Hematopoietic multipotent progenitor cell treated with erythropoietin and hydrocortisone succinate and interleukin-3 and kit ligand, for 15 days (in vitro differentiated cells): Measurements from ENCODE around the gene MRTFB.

Experiments
- DNase-seq: peaks from one replicate; pipeline ENCODE4 v3.0.0-alpha.2; 2015; ENCODE audit warnings: low spot score

The MRTFB gene

DNA sequence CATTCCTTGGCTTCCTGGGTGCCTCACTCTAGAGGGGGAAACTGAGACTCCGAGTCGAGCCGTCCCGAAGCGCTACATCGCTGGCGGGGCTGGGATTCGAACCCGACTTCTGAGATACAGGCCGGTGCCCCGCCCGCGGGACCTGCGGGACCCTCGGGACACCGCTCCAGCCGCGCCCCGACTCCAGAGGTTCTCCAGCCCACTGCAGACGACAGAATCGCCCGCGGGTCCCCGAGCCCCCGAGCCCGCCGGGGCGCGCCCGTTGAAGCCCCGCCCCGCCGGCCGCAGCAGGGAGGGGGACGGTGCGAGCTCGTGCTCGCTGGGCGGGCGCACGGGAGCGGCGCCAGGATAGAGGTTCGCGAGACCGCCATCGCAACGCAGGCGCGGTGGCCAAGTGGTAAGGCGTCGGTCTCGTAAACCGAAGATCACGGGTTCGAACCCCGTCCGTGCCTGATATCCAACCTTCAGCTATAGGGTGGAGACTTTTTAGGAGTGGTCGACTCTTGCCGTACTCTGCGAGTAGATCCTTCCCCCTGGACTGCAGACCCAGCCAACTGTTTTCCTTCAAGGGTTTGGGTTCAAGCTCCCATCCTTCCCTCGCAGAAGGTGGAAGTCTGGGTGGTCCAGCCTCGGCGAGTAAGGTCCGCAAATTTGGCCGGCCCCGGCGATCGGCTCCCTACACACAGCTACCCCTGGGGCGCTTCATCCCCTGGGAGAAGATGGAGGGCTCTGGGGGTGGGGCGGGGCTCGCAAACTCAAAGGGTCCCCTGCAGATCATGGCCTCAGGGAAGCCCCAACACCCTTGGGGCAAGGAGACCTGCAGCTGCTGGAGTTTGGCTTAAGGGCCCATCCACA, 214.6 kb downstream of the MRTFB start:
- peak; percentile 86 for DNase-seq

- DNase-seq: no peak
Observed at GRCh38 chr16:14286368-14287230, 215.5 kb downstream of the MRTFB start.

GRCh38 chr16:14289692-14290340, 218.7 kb downstream of the MRTFB start:
- DNase-seq: peak; percentile 31

GRCh38 chr16:14291286-14291685, 220.2 kb downstream of the MRTFB start:
- DNase-seq: no peak

GRCh38 chr16:14292051-14292825, 221.1 kb downstream of the MRTFB start:
- DNase-seq: no peak

- no peak for DNase-seq
Observed at GRCh38 chr16:14296663-14297062, 225.5 kb downstream of the MRTFB start.

GRCh38 chr16:14298374-14299122, 227.4 kb downstream of the MRTFB start:
- DNase-seq: no peak

- DNase-seq: peak; percentile 23
Observed at GRCh38 chr16:14300705-14301168, 229.6 kb downstream of the MRTFB start.

DNA sequence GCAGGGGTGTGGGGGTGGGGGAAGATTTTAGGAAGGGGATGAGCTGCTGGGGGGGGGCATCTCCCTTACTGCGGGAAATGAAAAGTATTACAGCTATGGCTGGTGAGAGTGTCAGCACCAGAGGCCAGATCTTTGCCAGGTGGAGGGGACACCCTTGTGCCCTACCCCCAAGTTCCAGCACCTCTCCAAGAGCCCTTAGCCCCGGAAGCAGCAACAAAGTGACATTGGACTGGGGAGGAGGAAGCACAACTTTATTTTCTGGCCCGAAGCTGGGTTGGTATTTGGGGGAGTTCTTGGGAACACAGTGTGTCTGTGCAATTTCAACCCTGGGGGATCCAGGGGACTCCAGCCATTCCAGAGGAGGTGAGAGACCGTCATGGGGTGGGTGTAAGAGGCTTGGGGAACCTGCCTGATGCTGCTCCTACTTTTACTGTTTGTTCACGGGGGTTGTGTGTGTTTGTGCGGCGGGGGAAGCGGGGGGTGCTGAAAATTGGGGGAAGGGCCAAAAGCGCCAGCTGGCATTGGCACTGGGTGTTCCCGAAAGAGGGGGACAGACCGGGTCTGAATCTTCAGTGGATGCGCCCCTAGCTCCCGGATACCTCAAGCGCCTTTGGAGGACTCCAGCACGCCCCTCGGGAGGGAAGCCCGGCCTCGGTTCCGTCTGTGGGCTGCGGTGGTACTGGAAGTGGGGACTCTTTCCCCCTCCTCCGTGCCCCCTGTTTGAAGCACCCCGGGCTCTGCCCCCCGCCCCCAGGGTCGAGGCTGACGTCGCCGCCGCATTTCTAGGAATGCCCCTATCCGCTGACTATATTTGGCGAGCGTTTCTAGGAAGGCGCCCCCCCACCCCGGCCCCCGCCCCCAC, 230.3 kb downstream of the MRTFB start:
- DNase-seq: no peak

GRCh38 chr16:14302031-14302398, 230.9 kb downstream of the MRTFB start:
- DNase-seq: no peak

DNA sequence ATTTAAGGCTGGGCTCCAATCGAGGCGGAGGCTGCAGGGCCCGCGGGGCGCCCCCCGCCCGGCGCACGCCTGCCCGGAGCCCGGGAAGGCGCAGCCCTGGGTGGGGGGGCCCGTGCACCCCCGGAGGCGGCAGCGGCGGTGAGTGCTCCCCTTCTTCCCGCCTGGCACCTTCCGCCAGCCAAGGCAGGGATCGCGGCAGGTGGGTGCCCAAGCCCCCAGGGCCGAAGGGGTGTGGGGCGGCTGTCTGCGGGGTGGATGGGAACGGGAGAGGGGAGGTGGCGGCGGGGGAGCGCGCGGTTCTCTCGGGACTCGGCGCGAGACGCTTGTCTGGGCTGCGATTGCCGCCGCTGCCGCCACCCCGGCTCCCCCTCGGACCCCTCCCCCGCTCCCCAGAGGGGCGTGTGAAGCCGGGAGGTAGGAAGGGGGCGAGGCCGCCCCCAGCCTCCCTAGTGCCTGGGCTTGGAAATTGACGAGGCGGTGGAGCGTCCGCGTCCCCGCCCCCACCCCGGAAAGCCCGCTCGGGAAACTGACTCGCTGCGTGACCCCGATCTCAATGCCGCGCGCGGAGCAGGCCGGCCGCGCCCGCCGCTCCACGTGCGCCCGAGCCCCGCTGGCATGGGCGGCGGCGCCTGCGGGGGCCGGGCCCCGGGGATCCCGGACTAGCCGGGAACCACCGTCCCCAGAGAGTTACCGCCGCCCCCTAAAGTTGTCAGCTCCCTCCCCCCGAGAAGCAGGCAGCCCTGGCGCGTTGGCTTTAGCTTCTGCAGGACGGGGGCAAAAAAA, 231.5 kb downstream of the MRTFB start:
- DNase-seq: no peak

GRCh38 chr16:14303182-14303618, 232.1 kb downstream of the MRTFB start:
- no peak for DNase-seq

- no peak for DNase-seq
Observed at GRCh38 chr16:14303639-14304394, 232.7 kb downstream of the MRTFB start.

DNA sequence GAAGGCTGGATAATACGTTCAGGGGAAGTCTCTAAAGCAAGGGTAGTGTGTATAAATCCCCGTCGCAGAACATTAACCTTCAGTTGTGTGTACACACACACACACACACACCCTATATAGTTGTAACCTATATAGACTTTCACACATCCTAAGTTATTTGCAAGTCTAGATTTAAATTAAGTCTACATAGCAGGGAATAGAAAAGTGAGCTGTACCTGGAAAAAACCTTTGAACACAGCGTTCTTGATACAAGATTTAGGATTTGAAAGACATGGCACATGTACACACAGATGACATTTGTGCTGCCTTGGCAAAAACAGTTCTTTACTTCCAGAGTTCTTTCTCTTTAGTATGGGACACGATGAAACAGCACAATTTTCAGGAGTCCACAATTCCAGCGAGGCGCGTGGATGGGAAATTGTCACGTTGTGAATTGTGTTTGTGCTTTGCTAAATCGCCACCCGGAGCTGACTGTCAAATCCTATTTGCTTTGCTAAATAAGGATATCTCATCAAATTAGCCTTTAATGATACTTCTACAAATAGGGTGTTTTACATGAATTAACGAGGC, 233.9 kb downstream of the MRTFB start:
- no peak for DNase-seq

DNA sequence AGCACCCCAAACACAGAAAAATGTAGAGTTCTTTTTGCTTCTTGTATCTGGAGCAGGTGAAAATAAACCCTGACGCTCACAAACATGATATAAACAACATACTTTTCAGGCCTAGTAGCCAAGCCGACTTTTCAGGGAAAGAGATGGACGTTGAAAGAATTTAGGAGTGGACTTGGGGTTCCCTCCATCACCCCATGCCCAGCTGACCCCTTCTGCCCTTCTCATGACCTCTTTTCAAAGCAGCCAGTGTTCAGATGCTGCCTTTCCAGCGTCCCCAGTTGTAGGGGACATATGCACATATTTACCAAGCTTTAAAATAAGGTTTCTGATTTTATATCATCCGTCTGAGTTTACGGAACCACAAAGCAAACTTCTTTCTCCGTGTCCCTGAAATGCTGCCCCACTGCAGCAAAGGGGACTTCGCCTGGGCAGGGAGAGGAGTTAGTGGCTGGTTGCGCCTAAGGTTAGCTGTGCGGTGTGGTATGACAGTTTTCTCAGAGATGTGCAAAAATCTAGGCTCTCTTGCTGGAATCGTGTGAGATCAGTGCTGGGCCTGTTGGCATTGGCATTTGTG, 235.5 kb downstream of the MRTFB start:
- no peak for DNase-seq

DNA sequence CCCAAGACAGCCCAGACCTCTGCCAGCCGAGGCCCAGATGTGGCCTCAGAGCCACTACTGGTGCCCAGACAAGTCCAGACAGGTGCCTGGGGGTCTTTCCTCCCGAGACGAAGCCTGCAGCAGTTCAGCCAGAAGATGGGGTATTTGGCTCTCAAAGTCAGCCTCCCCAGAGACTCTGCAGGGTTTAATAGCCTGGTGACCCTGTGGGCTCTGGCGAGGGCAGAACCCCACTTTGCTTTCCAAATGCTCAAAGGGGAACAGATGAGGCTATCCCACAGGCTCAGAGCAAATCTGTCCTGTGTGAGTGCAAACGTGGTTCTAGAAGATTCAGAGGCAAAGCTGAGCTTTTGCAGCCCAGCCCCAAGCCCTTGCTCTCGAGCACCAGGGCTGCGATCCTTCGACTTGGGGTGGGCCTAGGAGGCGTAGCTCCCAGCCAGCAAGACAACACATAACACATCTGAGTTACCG, 236.0 kb downstream of the MRTFB start:
- DNase-seq: no peak

- DNase-seq: no peak
Observed at GRCh38 chr16:14307527-14308367, 236.6 kb downstream of the MRTFB start.
